Peyer's patch (tissue), 4 donors: ENCODE measurements around the gene HTR3D.

Source experiments
- CTCF ChIP-seq, 6 experiments: fragments of 450-650 bp in 4 of 6; fragments of 200-600 bp in 2 of 6; sonication (generic) in 1 of 6; IDR thresholded peaks; one replicate each; pipeline ENCODE4 v1.5.1; 2017 to 2019; ENCODE audit warnings: antibody characterized with exemption in 6 of 6, mild to moderate bottlenecking in 3 of 6, moderate library complexity in 1 of 6
- POLR2A ChIP-seq, 2 donors: fragments of 450-650 bp; IDR thresholded peaks; one replicate each; pipeline ENCODE4 v1.5.1; 2017; ENCODE audit warnings: antibody characterized with exemption in 2 of 2, mild to moderate bottlenecking in 2 of 2, moderate library complexity in 2 of 2

- TF ChIP-seq POLR2A (IDR thresholded peaks at IDR 0.05) (peak; percentile 53 to 77), CTCF (IDR thresholded peaks at IDR 0.05) (no peak)
Measured at GRCh38 chr3:184015381-184016019, 16.0 kb upstream of the HTR3D start.
